OCI-LY1 (cell line): ENCODE measurements around the gene MPV17L2.

Experiments used
- H2AFZ ChIP-seq: fragments of 200-600 bp; sonication (generic), shearing (Covaris generic); 2 replicates; pipeline ENCODE4 v1.6.0; 2014; ENCODE audit warnings: antibody characterized with exemption, mild to moderate bottlenecking, low read length
- H3F3A ChIP-seq: fragments of 200-600 bp; sonication (generic), shearing (Covaris generic); 2 replicates; pipeline ENCODE4 v1.6.0; 2014; ENCODE audit warnings: mild to moderate bottlenecking, antibody characterized with exemption, low read length, moderate library complexity; ENCODE audit not compliant: insufficient read depth
- H3K27ac ChIP-seq: fragments of 200-600 bp; sonication (generic); 2 replicates; pipeline ENCODE4 v1.5.1; 2014; ENCODE audit warnings: low read length, mixed run types, mild to moderate bottlenecking, low read depth; ENCODE audit not compliant: poor library complexity, severe bottlenecking
- H3K27me3 ChIP-seq: fragments of 200-600 bp; sonication (generic); 2 replicates; pipeline ENCODE4 v1.6.0; 2014; ENCODE audit warnings: antibody characterized with exemption, mild to moderate bottlenecking, low read length, moderate library complexity; ENCODE audit not compliant: insufficient read depth
- H3K36me3 ChIP-seq: fragments of 200-600 bp; sonication (generic); 2 replicates; pipeline ENCODE4 v1.6.1; 2014; ENCODE audit warnings: mild to moderate bottlenecking, antibody characterized with exemption, low read length, moderate library complexity, mixed read lengths; ENCODE audit not compliant: insufficient read depth
- H3K4me1 ChIP-seq: fragments of 200-600 bp; sonication (generic); 2 replicates; pipeline ENCODE4 v1.5.1; 2014; ENCODE audit warnings: mild to moderate bottlenecking, low read length, moderate library complexity; ENCODE audit not compliant: insufficient read depth, severe bottlenecking
- H3K4me2 ChIP-seq: fragments of 200-600 bp; sonication (generic), shearing (Covaris generic); 2 replicates; pipeline ENCODE4 v1.6.1; 2014; ENCODE audit warnings: low read length
- H3K4me3 ChIP-seq: fragments of 200-600 bp; sonication (generic); 2 replicates; pipeline ENCODE4 v1.5.1; 2014; ENCODE audit warnings: low read length, low read depth, mild to moderate bottlenecking, mixed read lengths; ENCODE audit not compliant: poor library complexity, severe bottlenecking
- H3K79me2 ChIP-seq: fragments of 200-600 bp; shearing (Covaris generic); 2 replicates; pipeline ENCODE4 v1.6.1; 2016; ENCODE audit warnings: mixed run types, low read length, mixed read lengths; ENCODE audit not compliant: insufficient read depth
- H3K9ac ChIP-seq: fragments of 200-600 bp; sonication (generic), shearing (Covaris generic); 2 replicates; pipeline ENCODE4 v1.6.1; 2014; ENCODE audit warnings: mild to moderate bottlenecking, low read length, mixed read lengths
- H3K9me2 ChIP-seq: fragments of 200-600 bp; sonication (generic), shearing (Covaris generic); 2 replicates; pipeline ENCODE4 v1.6.1; 2014; ENCODE audit warnings: low read depth, mild to moderate bottlenecking, low read length, mixed read lengths
- H3K9me3 ChIP-seq: fragments of 200-600 bp; shearing (Covaris generic); 2 replicates; pipeline ENCODE4 v1.6.1; 2014; ENCODE audit warnings: low read length, mixed read lengths
- H4K20me1 ChIP-seq: fragments of 200-600 bp; sonication (generic), shearing (Covaris generic); 2 replicates; pipeline ENCODE4 v1.6.0; 2016; ENCODE audit warnings: mild to moderate bottlenecking, low read length; ENCODE audit not compliant: insufficient read depth
- CTCF ChIP-seq: fragments of 200-600 bp; sonication (generic), shearing (Covaris generic); IDR thresholded peaks from 2 replicates; pipeline ENCODE4 v1.5.1; 2017; ENCODE audit warnings: mild to moderate bottlenecking, antibody characterized with exemption, low read length, moderate library complexity, mixed read lengths
- EZH2 ChIP-seq: fragments of 200-600 bp; sonication (generic), shearing (Covaris generic); IDR thresholded peaks from 2 replicates; pipeline ENCODE4 v1.8.0; 2017; ENCODE audit warnings: borderline replicate concordance, mixed run types, mild to moderate bottlenecking, antibody characterized with exemption, low read length, moderate library complexity, mixed read lengths

Gene MPV17L2

DNA sequence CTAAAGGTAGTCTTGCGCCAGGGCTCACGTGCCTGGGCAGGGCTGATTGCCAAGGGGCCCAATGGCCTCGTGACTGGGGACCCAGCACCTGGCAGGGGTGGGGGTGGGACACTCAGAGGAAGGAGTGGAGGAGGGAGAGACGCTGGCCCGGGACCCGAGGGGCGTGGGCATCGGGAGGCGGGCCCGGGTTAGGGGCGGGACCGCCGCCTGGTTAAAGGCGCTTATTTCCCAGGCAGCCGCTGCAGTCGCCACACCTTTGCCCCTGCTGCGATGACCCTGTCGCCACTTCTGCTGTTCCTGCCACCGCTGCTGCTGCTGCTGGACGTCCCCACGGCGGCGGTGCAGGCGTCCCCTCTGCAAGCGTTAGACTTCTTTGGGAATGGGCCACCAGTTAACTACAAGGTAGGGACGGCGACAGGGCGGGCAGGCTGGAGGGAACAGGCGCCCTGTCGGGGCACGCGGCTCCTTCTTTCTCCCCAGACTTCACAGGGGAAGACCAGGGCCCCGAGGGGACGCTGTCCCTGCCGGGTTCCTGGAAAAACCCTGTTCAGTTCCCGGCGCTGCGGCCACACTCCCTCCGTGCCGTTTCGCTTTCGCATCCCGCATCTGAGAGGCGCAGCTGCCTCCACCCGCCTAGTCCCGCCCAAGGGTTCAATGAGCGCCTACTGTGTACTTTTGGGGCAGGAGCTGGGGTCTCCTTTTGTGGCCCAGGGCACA, 19.3 kb upstream of the MPV17L2 start, which contains the start of gene IFI30:
Gene IFI30 (plus strand): TSS at position 242 of the 717 bp plus-strand sequence. CDS start 29 bp downstream, at position 271.
- Histone ChIP-seq H3K9me3 (no peaks in the 10 kb centered on the region), H3K4me3 (peak within 1 kb of the TSS; percentile 70), H3K4me2 (peak within 1 kb of the TSS; percentile 70), H3K4me1 (peaks cover 66% of the 10 kb centered on the region), H3K9ac (peak within 1 kb of the TSS; percentile 68), H3F3A (0 out of 2 replicates have a peak, but pooled peaks cover 6% of the 10 kb centered on the region), H3K27me3 (no peaks in the 10 kb centered on the region), H3K36me3 (peaks cover 35% of the 10 kb centered on the region), H3K9me2 (no peaks in the 10 kb centered on the region), H3K79me2 (0 out of 2 replicates have a peak, but pooled peaks cover 5% of the 10 kb centered on the region), H2AFZ (no peak within 1 kb of the TSS), H4K20me1 (no peaks in the 10 kb centered on the region), H3K27ac (peak within 1 kb of the TSS; percentile 97)
- TF ChIP-seq CTCF, result no peak
- TF ChIP-seq EZH2, result no peak

GRCh38 chr19:18174983-18175382, 18.0 kb upstream of the MPV17L2 start:
- Histone ChIP-seq H3K9ac (peak overlapping the region; percentile 68), H3K9me3 (no peaks in the 10 kb centered on the region), H3K9me2 (no peaks in the 10 kb centered on the region), H3K4me3 (peak overlapping the region; percentile 70), H3K4me2 (peak overlapping the region; percentile 70), H3K4me1 (peaks cover 53% of the 10 kb centered on the region), H3F3A (0 out of 2 replicates have a peak, but pooled peaks cover 8% of the 10 kb centered on the region), H3K27ac (no peak overlapping the region), H2AFZ (no peak overlapping the region), H4K20me1 (no peaks in the 10 kb centered on the region), H3K79me2 (0 out of 2 replicates have a peak, but pooled peaks cover 5% of the 10 kb centered on the region), H3K36me3 (peaks cover 43% of the 10 kb centered on the region), H3K27me3 (no peaks in the 10 kb centered on the region)
- TF ChIP-seq CTCF, result no peak
- no peak for TF ChIP-seq EZH2

GRCh38 chr19:18176367-18177310, 16.4 kb upstream of the MPV17L2 start:
- Histone ChIP-seq H3K79me2 (0 out of 2 replicates have a peak, but pooled peaks cover 5% of the 10 kb centered on the region), H3K9ac (no peak overlapping the region), H3K27ac (no peak overlapping the region), H3K27me3 (no peaks in the 10 kb centered on the region), H3K4me1 (peaks cover 42% of the 10 kb centered on the region), H3K4me2 (no peak overlapping the region), H4K20me1 (no peaks in the 10 kb centered on the region), H3K4me3 (no peak overlapping the region), H3K9me3 (no peaks in the 10 kb centered on the region), H2AFZ (no peak overlapping the region), H3K9me2 (no peaks in the 10 kb centered on the region), H3K36me3 (peaks cover 43% of the 10 kb centered on the region), H3F3A (0 out of 2 replicates have a peak, but pooled peaks cover 8% of the 10 kb centered on the region)
- TF ChIP-seq EZH2 (no peak), CTCF (no peak)
